Measurements from ENCODE around the gene CBY1. TPM values are rescaled to one million over a fixed set of nuclear protein-coding genes. Genes with fewer than 3 reads are reported as not detected.

The CBY1 gene
- total and polyA plus RNA-seq, 10 of the 15 experiments (the other 5 are each of a cell fraction or from before 2014, with no cell fraction given), result 7.3 to 18.6 (median 11.9) TPM

DNA sequence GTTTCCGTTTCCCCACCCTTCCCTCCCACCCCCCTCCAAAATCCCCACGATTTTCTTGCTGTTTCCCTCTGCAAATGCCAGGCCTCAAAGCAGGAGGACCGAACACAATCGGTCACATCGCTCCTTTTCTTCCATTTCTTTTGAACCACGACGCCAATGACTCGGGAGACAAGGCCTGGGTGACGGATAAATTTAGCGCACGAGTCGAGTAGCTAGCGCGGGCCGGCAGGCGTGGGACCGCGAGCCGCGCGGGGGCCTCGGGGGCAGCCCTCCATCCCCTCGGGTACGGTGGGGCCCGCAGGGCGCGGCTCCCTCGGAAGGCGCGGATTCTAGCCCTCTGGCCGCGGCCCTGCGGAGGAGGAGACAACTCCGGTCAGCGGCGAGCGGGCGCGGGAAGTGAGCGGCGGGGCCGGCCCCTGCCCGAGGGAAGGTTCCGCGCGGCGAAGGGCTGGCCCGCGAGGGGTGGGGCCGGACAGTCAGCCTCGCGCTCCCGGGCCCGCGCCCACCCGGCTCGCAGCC lies 43.9 kb downstream of the CBY1 start:
- peaks cover 12% of the 10 kb centered on the region for H3K4me1 ChIP-seq (ENCODE audit: control insufficient read depth, insufficient read depth, low read length)
- peak overlapping the region; percentile 90 for H3K9ac ChIP-seq (ENCODE audit: control insufficient read depth, insufficient read depth, low read length)
- under 1% methylated on average over 34 of the region's 57 CpGs for WGBS (ENCODE audit: insufficient coverage, insufficient replicate concordance, low lambda C conversion rate, missing lambda C conversion rate)
- SMC1A ChIA-PET (ENCODE audit: uncharacterized antibody, unreplicated experiment), result interaction anchor here (1.3 to 7.6 kb wide), 5 partner anchors 8 to 52 kb away, joined by 5 to 54 read pairs (median 11); partner anchors contain the start of genes CBY1, FAM227A, GTPBP1 and TOMM22
- H3K4me2 ChIP-seq (ENCODE audit: control insufficient read depth, insufficient read depth), result peak overlapping the region; percentile 83
- RAD21 ChIA-PET (ENCODE audit: unreplicated experiment), result interaction anchor here (1.4 to 1.8 kb wide), 2 partner anchors 14 to 19 kb away, joined by 3 to 12 read pairs; partner anchors contain the start of gene TOMM22
- H3K4me3 ChIP-seq, result peak overlapping the region; percentile 86
- CTCF ChIA-PET, result interaction anchor here (4.4 kb wide), 1 partner anchor 17 kb away, joined by 45 read pairs; the partner anchor contains the start of gene TOMM22
- DNase-seq (ENCODE audit: low read depth, low spot score) (no peak), ATAC-seq (peak; percentile 32), FAIRE-seq (no peak)
- POLR2A ChIA-PET, result interaction anchor here (1.0 to 5.9 kb wide), 3 partner anchors 7 to 17 kb away, joined by 4 to 43 read pairs (median 39); partner anchors contain the start of gene TOMM22
- BruUV-seq (replicated peaks), result no TSS peak
- peak overlapping the region; percentile 89 for H3K27ac ChIP-seq (ENCODE audit: control insufficient read depth, insufficient read depth)
- no peaks in the 10 kb centered on the region for H3K27me3 ChIP-seq (replicated peaks in 1 of 2; ENCODE audit: control insufficient read depth in 2 of 2, insufficient read depth in 2 of 2, low read length in 1 of 2)
- peaks cover 50% of the 10 kb centered on the region for H3K79me2 ChIP-seq (ENCODE audit: control insufficient read depth, insufficient read depth, low read length)
- H3K9me3 ChIP-seq (replicated peaks; ENCODE audit: control insufficient read depth, insufficient read depth, low read length), result no peaks in the 10 kb centered on the region
- intact Hi-C loops (cut with micrococcal nuclease; ENCODE audit: unreplicated experiment) (loop anchor here (10.0 kb wide), 1 partner anchor 196 kb away; the partner anchor contains the start of gene DDX17), in situ Hi-C loops (cut with MboI) (no loop called here)
- H4K20me1 ChIP-seq (ENCODE audit: control insufficient read depth, insufficient read depth), result no peaks in the 10 kb centered on the region
- H2AFZ ChIP-seq (ENCODE audit: control insufficient read depth, low read depth, low read length), result peak overlapping the region; percentile 79
- H3K36me3 ChIP-seq (ENCODE audit: control insufficient read depth in 2 of 2, insufficient read depth in 2 of 2, low read length in 1 of 2), result 0 out of 4 replicates have a peak, but pooled peaks cover 0 to 7% of the 10 kb centered on the region in 2 experiments
- TF ChIP-seq, protein P1, sequence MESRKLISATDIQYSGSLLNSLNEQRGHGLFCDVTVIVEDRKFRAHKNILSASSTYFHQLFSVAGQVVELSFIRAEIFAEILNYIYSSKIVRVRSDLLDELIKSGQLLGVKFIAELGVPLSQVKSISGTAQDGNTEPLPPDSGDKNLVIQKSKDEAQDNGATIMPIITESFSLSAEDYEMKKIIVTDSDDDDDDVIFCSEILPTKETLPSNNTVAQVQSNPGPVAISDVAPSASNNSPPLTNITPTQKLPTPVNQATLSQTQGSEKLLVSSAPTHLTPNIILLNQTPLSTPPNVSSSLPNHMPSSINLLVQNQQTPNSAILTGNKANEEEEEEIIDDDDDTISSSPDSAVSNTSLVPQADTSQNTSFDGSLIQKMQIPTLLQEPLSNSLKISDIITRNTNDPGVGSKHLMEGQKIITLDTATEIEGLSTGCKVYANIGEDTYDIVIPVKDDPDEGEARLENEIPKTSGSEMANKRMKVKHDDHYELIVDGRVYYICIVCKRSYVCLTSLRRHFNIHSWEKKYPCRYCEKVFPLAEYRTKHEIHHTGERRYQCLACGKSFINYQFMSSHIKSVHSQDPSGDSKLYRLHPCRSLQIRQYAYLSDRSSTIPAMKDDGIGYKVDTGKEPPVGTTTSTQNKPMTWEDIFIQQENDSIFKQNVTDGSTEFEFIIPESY (IDR thresholded peaks at IDR 0.05), result no peak
- TF ChIP-seq YY1 (IDR thresholded peaks at IDR 0.05; ENCODE audit: low read depth, low read length), result 0 out of 2 replicates have a peak, but pooled peaks have one; percentile 10
- TF ChIP-seq STAT1 (conservative IDR thresholded peaks at IDR 0.05), result no peak
- TF ChIP-seq ZZZ3 (IDR thresholded peaks at IDR 0.05; ENCODE audit: control insufficient read depth, insufficient read length, low read depth), result no peak
- no peak for TF ChIP-seq MTA3 (IDR thresholded peaks at IDR 0.05; ENCODE audit: borderline replicate concordance, low read length)
- TF ChIP-seq CREM (IDR thresholded peaks at IDR 0.05; ENCODE audit: low read depth), result no peak
- no peak for TF ChIP-seq BACH1 (IDR thresholded peaks at IDR 0.05; ENCODE audit: borderline replicate concordance)
- TF ChIP-seq MYC (IDR thresholded peaks at IDR 0.05; ENCODE audit: insufficient read depth, insufficient read length, insufficient replicate concordance, low read length, severe bottlenecking), result peak; percentile 15
- TF ChIP-seq, protein P2, sequence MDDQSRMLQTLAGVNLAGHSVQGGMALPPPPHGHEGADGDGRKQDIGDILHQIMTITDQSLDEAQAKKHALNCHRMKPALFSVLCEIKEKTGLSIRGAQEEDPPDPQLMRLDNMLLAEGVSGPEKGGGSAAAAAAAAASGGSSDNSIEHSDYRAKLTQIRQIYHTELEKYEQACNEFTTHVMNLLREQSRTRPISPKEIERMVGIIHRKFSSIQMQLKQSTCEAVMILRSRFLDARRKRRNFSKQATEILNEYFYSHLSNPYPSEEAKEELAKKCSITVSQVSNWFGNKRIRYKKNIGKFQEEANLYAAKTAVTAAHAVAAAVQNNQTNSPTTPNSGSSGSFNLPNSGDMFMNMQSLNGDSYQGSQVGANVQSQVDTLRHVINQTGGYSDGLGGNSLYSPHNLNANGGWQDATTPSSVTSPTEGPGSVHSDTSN (IDR thresholded peaks at IDR 0.05; ENCODE audit: insufficient replicate concordance, low read depth, low read length), result no peak
- no peak for TF ChIP-seq SPI1 (IDR thresholded peaks at IDR 0.05; ENCODE audit: borderline replicate concordance, insufficient read depth, low read depth, low read length)
- no peak for TF ChIP-seq BRCA1 (IDR thresholded peaks at IDR 0.05; ENCODE audit: low read depth, low read length)
- TF ChIP-seq FOS (IDR thresholded peaks at IDR 0.05; ENCODE audit: borderline replicate concordance, extremely low read depth, insufficient read length), result no peak
- no peak for TF ChIP-seq CBX3 (IDR thresholded peaks at IDR 0.05; ENCODE audit: borderline replicate concordance, low read depth)
- TF ChIP-seq WRNIP1 (IDR thresholded peaks at IDR 0.05; ENCODE audit: borderline replicate concordance, low read depth, low read length), result no peak
- TF ChIP-seq NFIC (IDR thresholded peaks at IDR 0.05; ENCODE audit: low read depth, low read length), result no peak
- no peak for TF ChIP-seq TARDBP (IDR thresholded peaks at IDR 0.05; ENCODE audit: borderline replicate concordance)
- TF ChIP-seq RAD21 (IDR thresholded peaks at IDR 0.05; ENCODE audit: insufficient read depth, low read depth, low read length), result no peak
- TF ChIP-seq, protein P3, sequence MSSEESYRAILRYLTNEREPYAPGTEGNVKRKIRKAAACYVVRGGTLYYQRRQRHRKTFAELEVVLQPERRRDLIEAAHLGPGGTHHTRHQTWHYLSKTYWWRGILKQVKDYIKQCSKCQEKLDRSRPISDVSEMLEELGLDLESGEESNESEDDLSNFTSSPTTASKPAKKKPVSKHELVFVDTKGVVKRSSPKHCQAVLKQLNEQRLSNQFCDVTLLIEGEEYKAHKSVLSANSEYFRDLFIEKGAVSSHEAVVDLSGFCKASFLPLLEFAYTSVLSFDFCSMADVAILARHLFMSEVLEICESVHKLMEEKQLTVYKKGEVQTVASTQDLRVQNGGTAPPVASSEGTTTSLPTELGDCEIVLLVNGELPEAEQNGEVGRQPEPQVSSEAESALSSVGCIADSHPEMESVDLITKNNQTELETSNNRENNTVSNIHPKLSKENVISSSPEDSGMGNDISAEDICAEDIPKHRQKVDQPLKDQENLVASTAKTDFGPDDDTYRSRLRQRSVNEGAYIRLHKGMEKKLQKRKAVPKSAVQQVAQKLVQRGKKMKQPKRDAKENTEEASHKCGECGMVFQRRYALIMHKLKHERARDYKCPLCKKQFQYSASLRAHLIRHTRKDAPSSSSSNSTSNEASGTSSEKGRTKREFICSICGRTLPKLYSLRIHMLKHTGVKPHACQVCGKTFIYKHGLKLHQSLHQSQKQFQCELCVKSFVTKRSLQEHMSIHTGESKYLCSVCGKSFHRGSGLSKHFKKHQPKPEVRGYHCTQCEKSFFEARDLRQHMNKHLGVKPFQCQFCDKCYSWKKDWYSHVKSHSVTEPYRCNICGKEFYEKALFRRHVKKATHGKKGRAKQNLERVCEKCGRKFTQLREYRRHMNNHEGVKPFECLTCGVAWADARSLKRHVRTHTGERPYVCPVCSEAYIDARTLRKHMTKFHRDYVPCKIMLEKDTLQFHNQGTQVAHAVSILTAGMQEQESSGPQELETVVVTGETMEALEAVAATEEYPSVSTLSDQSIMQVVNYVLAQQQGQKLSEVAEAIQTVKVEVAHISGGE (CRISPR knock-in tag; IDR thresholded peaks at IDR 0.05), result no peak
